Esophagus muscularis mucosa (tissue), 3 donors: ENCODE results near the gene CTNNA3.

ENCODE experiments used
- POLR2A ChIP-seq: fragments of 450-650 bp; IDR thresholded peaks from one replicate; pipeline ENCODE4 v1.6.1; 2017; ENCODE audit warnings: antibody characterized with exemption, moderate library complexity, mild to moderate bottlenecking, low read depth
- TF ChIP-seq, protein P1 (sequence below), 3 experiments: fragments of 200-600 bp in 2 of 3; fragments of 450-650 bp in 1 of 3; sonication (generic) in 2 of 3; IDR thresholded peaks; one replicate each; pipeline ENCODE4 v1.5.1; 2017 to 2019; ENCODE audit warnings: antibody characterized with exemption in 3 of 3, mild to moderate bottlenecking in 2 of 3, moderate library complexity in 1 of 3

DNA sequence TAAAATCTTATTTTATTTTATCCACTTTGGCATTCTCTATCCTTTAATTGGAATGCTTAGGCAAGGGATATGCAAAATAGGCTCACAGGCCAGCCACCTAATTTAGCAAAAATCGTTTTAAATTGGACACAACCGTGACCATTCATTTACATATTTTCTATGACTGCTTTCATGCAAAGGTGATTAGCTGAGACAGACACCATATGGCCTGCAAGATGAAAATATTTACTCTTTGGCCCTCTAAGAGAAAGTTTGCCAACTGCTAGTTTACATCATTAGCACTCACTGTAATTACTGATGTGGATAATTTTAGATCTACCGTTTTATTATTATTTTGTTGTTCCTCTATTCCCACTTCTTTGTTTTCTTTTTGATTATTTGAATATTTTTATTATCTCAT lies 1145.6 kb downstream of the CTNNA3 start:
- TF ChIP-seq POLR2A, result no peak
- TF ChIP-seq, protein P1, sequence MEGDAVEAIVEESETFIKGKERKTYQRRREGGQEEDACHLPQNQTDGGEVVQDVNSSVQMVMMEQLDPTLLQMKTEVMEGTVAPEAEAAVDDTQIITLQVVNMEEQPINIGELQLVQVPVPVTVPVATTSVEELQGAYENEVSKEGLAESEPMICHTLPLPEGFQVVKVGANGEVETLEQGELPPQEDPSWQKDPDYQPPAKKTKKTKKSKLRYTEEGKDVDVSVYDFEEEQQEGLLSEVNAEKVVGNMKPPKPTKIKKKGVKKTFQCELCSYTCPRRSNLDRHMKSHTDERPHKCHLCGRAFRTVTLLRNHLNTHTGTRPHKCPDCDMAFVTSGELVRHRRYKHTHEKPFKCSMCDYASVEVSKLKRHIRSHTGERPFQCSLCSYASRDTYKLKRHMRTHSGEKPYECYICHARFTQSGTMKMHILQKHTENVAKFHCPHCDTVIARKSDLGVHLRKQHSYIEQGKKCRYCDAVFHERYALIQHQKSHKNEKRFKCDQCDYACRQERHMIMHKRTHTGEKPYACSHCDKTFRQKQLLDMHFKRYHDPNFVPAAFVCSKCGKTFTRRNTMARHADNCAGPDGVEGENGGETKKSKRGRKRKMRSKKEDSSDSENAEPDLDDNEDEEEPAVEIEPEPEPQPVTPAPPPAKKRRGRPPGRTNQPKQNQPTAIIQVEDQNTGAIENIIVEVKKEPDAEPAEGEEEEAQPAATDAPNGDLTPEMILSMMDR (IDR thresholded peaks at IDR 0.05), result no peak
